ENCODE results near the gene C4BPB.

- TF ChIP-seq POLR2A (IDR thresholded peaks at IDR 0.05; ENCODE audit: low read depth, low read length) = no peak
- TF ChIP-seq, protein P1, sequence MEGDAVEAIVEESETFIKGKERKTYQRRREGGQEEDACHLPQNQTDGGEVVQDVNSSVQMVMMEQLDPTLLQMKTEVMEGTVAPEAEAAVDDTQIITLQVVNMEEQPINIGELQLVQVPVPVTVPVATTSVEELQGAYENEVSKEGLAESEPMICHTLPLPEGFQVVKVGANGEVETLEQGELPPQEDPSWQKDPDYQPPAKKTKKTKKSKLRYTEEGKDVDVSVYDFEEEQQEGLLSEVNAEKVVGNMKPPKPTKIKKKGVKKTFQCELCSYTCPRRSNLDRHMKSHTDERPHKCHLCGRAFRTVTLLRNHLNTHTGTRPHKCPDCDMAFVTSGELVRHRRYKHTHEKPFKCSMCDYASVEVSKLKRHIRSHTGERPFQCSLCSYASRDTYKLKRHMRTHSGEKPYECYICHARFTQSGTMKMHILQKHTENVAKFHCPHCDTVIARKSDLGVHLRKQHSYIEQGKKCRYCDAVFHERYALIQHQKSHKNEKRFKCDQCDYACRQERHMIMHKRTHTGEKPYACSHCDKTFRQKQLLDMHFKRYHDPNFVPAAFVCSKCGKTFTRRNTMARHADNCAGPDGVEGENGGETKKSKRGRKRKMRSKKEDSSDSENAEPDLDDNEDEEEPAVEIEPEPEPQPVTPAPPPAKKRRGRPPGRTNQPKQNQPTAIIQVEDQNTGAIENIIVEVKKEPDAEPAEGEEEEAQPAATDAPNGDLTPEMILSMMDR (conservative IDR thresholded peaks at IDR 0.05; ENCODE audit: low read depth, low read length) = no peak
- TF ChIP-seq RFX5 (IDR thresholded peaks at IDR 0.05; ENCODE audit: low read depth, low read length) = no peak
- TF ChIP-seq, protein P2, sequence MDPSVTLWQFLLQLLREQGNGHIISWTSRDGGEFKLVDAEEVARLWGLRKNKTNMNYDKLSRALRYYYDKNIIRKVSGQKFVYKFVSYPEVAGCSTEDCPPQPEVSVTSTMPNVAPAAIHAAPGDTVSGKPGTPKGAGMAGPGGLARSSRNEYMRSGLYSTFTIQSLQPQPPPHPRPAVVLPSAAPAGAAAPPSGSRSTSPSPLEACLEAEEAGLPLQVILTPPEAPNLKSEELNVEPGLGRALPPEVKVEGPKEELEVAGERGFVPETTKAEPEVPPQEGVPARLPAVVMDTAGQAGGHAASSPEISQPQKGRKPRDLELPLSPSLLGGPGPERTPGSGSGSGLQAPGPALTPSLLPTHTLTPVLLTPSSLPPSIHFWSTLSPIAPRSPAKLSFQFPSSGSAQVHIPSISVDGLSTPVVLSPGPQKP (IDR thresholded peaks at IDR 0.05; ENCODE audit: borderline replicate concordance, low read depth, low read length) = no peak
- TF ChIP-seq, protein P3, sequence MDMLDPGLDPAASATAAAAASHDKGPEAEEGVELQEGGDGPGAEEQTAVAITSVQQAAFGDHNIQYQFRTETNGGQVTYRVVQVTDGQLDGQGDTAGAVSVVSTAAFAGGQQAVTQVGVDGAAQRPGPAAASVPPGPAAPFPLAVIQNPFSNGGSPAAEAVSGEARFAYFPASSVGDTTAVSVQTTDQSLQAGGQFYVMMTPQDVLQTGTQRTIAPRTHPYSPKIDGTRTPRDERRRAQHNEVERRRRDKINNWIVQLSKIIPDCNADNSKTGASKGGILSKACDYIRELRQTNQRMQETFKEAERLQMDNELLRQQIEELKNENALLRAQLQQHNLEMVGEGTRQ (IDR thresholded peaks at IDR 0.05; ENCODE audit: low read depth, low read length) = no peak
These were observed 41.8 kb downstream of the C4BPB start for GRCh38 chr1:207130252-207131036.
